Measurements from ENCODE around the gene CALHM3. TPM values are rescaled to one million over a fixed set of nuclear protein-coding genes. Genes with fewer than 3 reads are reported as not detected.

CALHM3 gene
- not detected for total RNA-seq

GRCh38 chr10:103479135-103479534 is at the start of gene CALHM3:
CALHM3 (minus strand) TSS chr10:103479240; CDS start chr10:103479032, 208 bp downstream.

GRCh38 chr10:103493362-103493915 is 14.4 kb upstream of the CALHM3 start, which contains the start of gene NEURL1:
NEURL1 (plus strand) TSS chr10:103493705; CDS start chr10:103494388, 683 bp downstream.

GRCh38 chr10:103458720-103459119 is 20.3 kb downstream of the CALHM3 start, which contains the start of gene CALHM1:
CALHM1 (minus strand) TSS chr10:103458900; CDS start chr10:103458751, 149 bp downstream.

GRCh38 chr10:103451831-103452505 is 27.1 kb downstream of the CALHM3 start, which contains the start of gene CALHM2:
CALHM2 (minus strand) TSS chr10:103452370; CDS start chr10:103449941, 2,429 bp downstream.

Other genes with a start within 250 kb of the CALHM3 start
- not detected for gene RPEL1, start 233.4 kb downstream of the CALHM3 start, total RNA-seq
- gene INA, start 202.1 kb downstream of the CALHM3 start, total RNA-seq = 0.58 TPM
- gene PCGF6, start 128.1 kb downstream of the CALHM3 start, total RNA-seq = 8.6 TPM
- 6.1 TPM for gene TAF5, start 111.3 kb downstream of the CALHM3 start, total RNA-seq
- 117 TPM for gene ATP5MK, start 82.8 kb downstream of the CALHM3 start, total RNA-seq
- gene PDCD11, start 82.6 kb downstream of the CALHM3 start, total RNA-seq = 31.6 TPM
- gene CALHM2, start 26.9 kb downstream of the CALHM3 start, total RNA-seq = 21.1 TPM
- gene CALHM1, start 20.3 kb downstream of the CALHM3 start, total RNA-seq = not detected
- 15.0 TPM for gene NEURL1, start 14.5 kb upstream of the CALHM3 start, total RNA-seq

Measured in metanephros (tissue), 1 donor.